ENCODE measurements around the gene DOCK2.

- no peak for TF ChIP-seq EZH2 (IDR thresholded peaks at IDR 0.05)
- no peak for TF ChIP-seq POLR2AphosphoS5 (IDR thresholded peaks at IDR 0.05; ENCODE audit: borderline replicate concordance, low read depth, low read length)
- no peak for TF ChIP-seq FOXP2 (optimal IDR thresholded peaks at IDR 0.05; ENCODE audit: control extremely low read depth, extremely low read length, insufficient read depth)
These were observed 219.5 kb downstream of the DOCK2 start for GRCh38 chr5:169856571-169856970.
